Vagina (tissue), 2 donors: Measurements from ENCODE around the gene ST3GAL6. TPM values are rescaled to one million over a fixed set of nuclear protein-coding genes. Genes with fewer than 3 reads are reported as not detected.

ENCODE experiments used
- DNase-seq, 2 donors: peaks; one replicate each; pipeline ENCODE4 v3.0.0-alpha.2; 2017; ENCODE audit errors: extremely low spot score in 2 of 2
- H3K27ac ChIP-seq: fragments of 200-600 bp; sonication (generic); one replicate; pipeline ENCODE4 v1.5.1; 2019
- H3K27me3 ChIP-seq: fragments of 200-600 bp; sonication (generic); one replicate; pipeline ENCODE4 v1.5.1; 2019
- H3K36me3 ChIP-seq, 2 donors: fragments of 200-600 bp; sonication (generic); one replicate each; pipeline ENCODE4 v1.5.1; 2017 to 2019
- H3K4me1 ChIP-seq: fragments of 200-600 bp; sonication (generic); one replicate; pipeline ENCODE4 v1.5.1; 2019
- H3K4me3 ChIP-seq, 2 donors: fragments of 200-600 bp; sonication (generic); 1 replicate in 1 of 2; 2 replicates in 1 of 2; pipeline ENCODE4 v1.5.1; 2016 to 2019
- H3K9me3 ChIP-seq: fragments of 200-600 bp; sonication (generic); one replicate; pipeline ENCODE4 v1.5.1; 2019
- CTCF ChIP-seq, 3 experiments: fragments of 450-650 bp in 2 of 3; fragments of 200-600 bp in 1 of 3; sonication (generic) in 1 of 3; IDR thresholded peaks; one replicate each; pipeline ENCODE4 v1.5.1; 2017 to 2019; ENCODE audit warnings: antibody characterized with exemption in 3 of 3, mild to moderate bottlenecking in 2 of 3, moderate library complexity in 2 of 3
- POLR2A ChIP-seq, 2 donors: fragments of 450-650 bp; IDR thresholded peaks; one replicate each; pipeline ENCODE4 v1.6.1; 2017; ENCODE audit warnings: antibody characterized with exemption in 2 of 2, mild to moderate bottlenecking in 2 of 2, moderate library complexity in 2 of 2
- POLR2AphosphoS5 ChIP-seq, 2 donors: sonication (generic); formaldehyde crosslinking; IDR thresholded peaks; one replicate each; pipeline ENCODE4 v1.9.0; 2017; ENCODE audit warnings: antibody characterized with exemption in 2 of 2, mild to moderate bottlenecking in 2 of 2, low read depth in 1 of 2; ENCODE audit not compliant: insufficient read depth in 1 of 2
- intact Hi-C: fragments of 100-400 bp; cut with DNase I; formaldehyde crosslinking; loops from one replicate; pipeline ENCODE4 v1.15.1; 2023
- total RNA-seq: library from RNA; depleted of rRNA; stranded (reverse); fragments of >200 nt; gene quantifications from one replicate; pipeline ENCODE4 v1.2.3, GENCODE V29; 2016

Gene ST3GAL6
- total RNA-seq, 1 donor from 2014 or later = 1.7 TPM

- intact Hi-C loops = no loop called here
- DNase-seq = no peak
- no peak overlapping the region for H3K27ac ChIP-seq
These were observed 5.8 kb downstream of the ST3GAL6 start for GRCh38 chr3:98768961-98769360.

DNA sequence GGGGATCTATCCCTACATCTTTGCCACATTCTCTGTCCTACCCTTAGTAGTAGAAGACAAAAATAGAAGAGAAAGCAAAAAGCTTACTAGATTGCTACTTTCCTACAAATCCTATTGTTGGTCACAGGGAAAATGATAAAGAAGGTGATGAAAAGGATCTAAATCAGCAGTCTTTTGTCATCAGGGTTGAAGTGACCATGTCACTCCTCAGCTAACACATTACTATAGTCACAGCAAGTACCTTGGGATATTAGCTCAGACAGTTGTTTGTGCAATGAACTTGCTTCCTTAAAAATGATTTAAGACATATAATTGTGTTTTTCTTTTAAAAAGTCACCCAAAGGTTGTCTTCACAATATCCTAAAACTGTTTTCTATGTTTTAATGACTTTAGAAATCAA lies 6.3 kb downstream of the ST3GAL6 start:
- no peak for TF ChIP-seq POLR2AphosphoS5 (IDR thresholded peaks at IDR 0.05; ENCODE audit: insufficient read depth in 1 of 2, low read depth in 1 of 2)
- no peak for TF ChIP-seq CTCF (IDR thresholded peaks at IDR 0.05)
- TF ChIP-seq POLR2A (IDR thresholded peaks at IDR 0.05) = no peak
- no peaks in the 10 kb centered on the region for H3K36me3 ChIP-seq
- intact Hi-C loops = no loop called here
- no peaks in the 10 kb centered on the region for H3K27me3 ChIP-seq
- no peak overlapping the region for H3K4me3 ChIP-seq
- no peaks in the 10 kb centered on the region for H3K4me1 ChIP-seq
- H3K27ac ChIP-seq = no peak overlapping the region
- no peaks in the 10 kb centered on the region for H3K9me3 ChIP-seq
- DNase-seq = no peak

More at GRCh38 chr3:98768961-98769360, 5.8 kb downstream of the ST3GAL6 start:
- no peaks in the 10 kb centered on the region for H3K4me1 ChIP-seq
- TF ChIP-seq POLR2AphosphoS5 (IDR thresholded peaks at IDR 0.05; ENCODE audit: insufficient read depth in 1 of 2, low read depth in 1 of 2) (no peak), POLR2A (IDR thresholded peaks at IDR 0.05) (no peak), CTCF (IDR thresholded peaks at IDR 0.05) (no peak)
- H3K4me3 ChIP-seq = no peak overlapping the region
- H3K27me3 ChIP-seq = no peaks in the 10 kb centered on the region
- H3K9me3 ChIP-seq = no peaks in the 10 kb centered on the region
- no peaks in the 10 kb centered on the region for H3K36me3 ChIP-seq

DNA sequence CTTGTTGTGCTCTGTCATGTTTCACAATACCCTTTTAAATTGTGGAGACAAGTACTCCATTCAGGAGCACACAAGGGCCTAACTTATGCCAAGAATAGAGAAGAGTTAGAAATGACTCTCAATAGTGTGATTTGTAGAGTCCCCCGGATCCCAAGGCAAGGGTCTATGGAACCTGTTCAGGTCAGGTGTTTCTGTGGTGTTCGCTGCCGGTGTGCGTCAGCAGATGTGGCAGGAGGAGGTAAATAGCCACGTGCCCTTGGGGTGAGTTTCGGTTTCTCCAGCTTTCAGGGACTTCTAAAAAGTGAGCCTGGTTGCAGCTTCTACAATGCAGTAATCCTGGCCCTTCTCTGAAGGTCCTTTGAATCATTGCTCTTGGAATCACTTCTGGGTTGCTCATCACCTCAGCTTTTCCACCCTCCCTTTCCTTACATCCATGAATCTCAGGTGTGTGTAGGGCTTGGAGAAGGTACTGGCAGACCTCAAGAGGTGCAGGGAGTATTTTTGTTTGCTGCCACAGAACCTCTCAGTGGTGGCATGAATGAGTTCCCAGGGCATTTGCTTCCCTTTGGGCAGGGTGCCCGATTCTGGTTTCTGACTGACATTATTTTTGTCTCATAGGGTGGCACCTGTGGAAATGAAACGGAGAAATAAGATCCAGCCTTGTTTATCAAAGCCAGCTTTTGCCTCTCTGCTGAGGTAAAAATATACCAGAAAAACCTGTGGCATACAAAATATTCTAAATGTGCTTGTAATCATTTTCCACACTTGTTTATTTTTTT lies 7.3 kb downstream of the ST3GAL6 start:
- no peak for TF ChIP-seq CTCF (IDR thresholded peaks at IDR 0.05)
- no peak for TF ChIP-seq POLR2AphosphoS5 (IDR thresholded peaks at IDR 0.05; ENCODE audit: insufficient read depth in 1 of 2, low read depth in 1 of 2)
- no peak for TF ChIP-seq POLR2A (IDR thresholded peaks at IDR 0.05)
- H3K4me1 ChIP-seq = no peaks in the 10 kb centered on the region
- H3K27ac ChIP-seq = no peak overlapping the region

DNA sequence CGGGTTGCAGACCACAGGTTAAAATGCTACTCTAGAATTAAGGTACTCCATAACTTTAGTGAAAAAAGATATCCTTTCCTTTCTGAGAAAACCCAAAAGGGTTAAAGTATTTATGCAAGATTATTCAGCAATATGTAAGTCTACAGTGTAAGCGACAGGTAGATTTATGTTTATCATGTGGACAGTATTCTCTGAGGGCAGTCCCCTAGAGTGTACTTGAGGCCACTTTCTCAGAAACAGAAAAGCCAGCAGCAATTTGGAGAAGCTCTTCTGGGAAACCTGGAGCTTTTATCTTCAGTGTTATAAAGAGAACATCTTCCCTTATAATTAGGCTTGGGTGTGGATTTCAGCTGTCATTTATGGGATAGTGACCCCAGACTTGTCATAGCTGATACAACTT lies 8.9 kb downstream of the ST3GAL6 start:
- Histone ChIP-seq H3K4me3 (no peak overlapping the region), H3K27me3 (no peaks in the 10 kb centered on the region), H3K4me1 (no peaks in the 10 kb centered on the region), H3K36me3 (no peaks in the 10 kb centered on the region), H3K27ac (no peak overlapping the region), H3K9me3 (no peaks in the 10 kb centered on the region)
- TF ChIP-seq CTCF (IDR thresholded peaks at IDR 0.05) (no peak), POLR2AphosphoS5 (IDR thresholded peaks at IDR 0.05; ENCODE audit: insufficient read depth in 1 of 2, low read depth in 1 of 2) (no peak), POLR2A (IDR thresholded peaks at IDR 0.05) (no peak)
- no peak for DNase-seq
- intact Hi-C loops = no loop called here

More for the DNA sequence above, 7.3 kb downstream of the ST3GAL6 start:
- intact Hi-C loops = no loop called here
- H3K36me3 ChIP-seq = no peaks in the 10 kb centered on the region
- H3K9me3 ChIP-seq = no peaks in the 10 kb centered on the region
- DNase-seq = no peak
- no peaks in the 10 kb centered on the region for H3K27me3 ChIP-seq
- no peak overlapping the region for H3K4me3 ChIP-seq

- intact Hi-C loops = no loop called here
- Histone ChIP-seq H3K27ac (no peak overlapping the region), H3K27me3 (no peaks in the 10 kb centered on the region), H3K36me3 (no peaks in the 10 kb centered on the region), H3K4me1 (peaks cover 18% of the 10 kb centered on the region), H3K4me3 (no peak overlapping the region), H3K9me3 (no peaks in the 10 kb centered on the region)
- TF ChIP-seq POLR2A (IDR thresholded peaks at IDR 0.05) = no peak
- no peak for TF ChIP-seq POLR2AphosphoS5 (IDR thresholded peaks at IDR 0.05; ENCODE audit: insufficient read depth in 1 of 2, low read depth in 1 of 2)
- TF ChIP-seq CTCF (IDR thresholded peaks at IDR 0.05) = no peak
- DNase-seq = no peak
These were observed 12.5 kb downstream of the ST3GAL6 start for GRCh38 chr3:98775459-98776139.
